Right lobe of liver (tissue), 4 donors: Measurements from ENCODE around the gene FBXO38.

ENCODE experiments used
- CTCF ChIP-seq, 4 donors: fragments of 200-600 bp in 3 of 4; fragments of 450-650 bp in 1 of 4; IDR thresholded peaks; one replicate each; pipeline versions ENCODE4 v1.5.1 to v1.8.0; 2016 to 2022; ENCODE audit warnings: antibody characterized with exemption in 4 of 4, mild to moderate bottlenecking in 2 of 4
- POLR2A ChIP-seq: fragments of 450-650 bp; IDR thresholded peaks from one replicate; pipeline ENCODE4 v1.6.1; 2017; ENCODE audit warnings: antibody characterized with exemption, mild to moderate bottlenecking
- donor health status: DM: no; HTN: no; CAD: no.
- donor health status: DM: no; HTN: no; CAD: no.
- donor health status: DM: no; HTN: yes; CAD: no.

- TF ChIP-seq CTCF (IDR thresholded peaks at IDR 0.05) = no peak
- no peak for TF ChIP-seq POLR2A
Observed at GRCh38 chr5:148466236-148466580, 82.5 kb downstream of the FBXO38 start.
